ENCODE results near the gene ECT2. TPM values are rescaled to one million over a fixed set of nuclear protein-coding genes. Genes with fewer than 3 reads are reported as not detected.

ECT2 gene
- polyA plus RNA-seq, 1 donor from 2014 or later, result 6.3 TPM

GRCh38 chr3:172776049-172776717, 25.7 kb downstream of the ECT2 start:
- TF ChIP-seq RAD21 (conservative IDR thresholded peaks at IDR 0.05) (no peak), EP300 (conservative IDR thresholded peaks at IDR 0.05; ENCODE audit: poor library complexity, severe bottlenecking) (no peak), SMC3 (conservative IDR thresholded peaks at IDR 0.05; ENCODE audit: poor library complexity) (no peak), TAF1 (IDR thresholded peaks at IDR 0.05; ENCODE audit: low read depth) (no peak), POLR2AphosphoS5 (IDR thresholded peaks at IDR 0.05) (no peak), REST (IDR thresholded peaks at IDR 0.05; ENCODE audit: borderline replicate concordance) (no peak), MXI1 (conservative IDR thresholded peaks at IDR 0.05; ENCODE audit: poor library complexity, severe bottlenecking) (no peak), EZH2 (IDR thresholded peaks at IDR 0.05; ENCODE audit: borderline replicate concordance, insufficient read depth, low read length, poor library complexity, severe bottlenecking) (no peak)
- TF ChIP-seq, protein P1, sequence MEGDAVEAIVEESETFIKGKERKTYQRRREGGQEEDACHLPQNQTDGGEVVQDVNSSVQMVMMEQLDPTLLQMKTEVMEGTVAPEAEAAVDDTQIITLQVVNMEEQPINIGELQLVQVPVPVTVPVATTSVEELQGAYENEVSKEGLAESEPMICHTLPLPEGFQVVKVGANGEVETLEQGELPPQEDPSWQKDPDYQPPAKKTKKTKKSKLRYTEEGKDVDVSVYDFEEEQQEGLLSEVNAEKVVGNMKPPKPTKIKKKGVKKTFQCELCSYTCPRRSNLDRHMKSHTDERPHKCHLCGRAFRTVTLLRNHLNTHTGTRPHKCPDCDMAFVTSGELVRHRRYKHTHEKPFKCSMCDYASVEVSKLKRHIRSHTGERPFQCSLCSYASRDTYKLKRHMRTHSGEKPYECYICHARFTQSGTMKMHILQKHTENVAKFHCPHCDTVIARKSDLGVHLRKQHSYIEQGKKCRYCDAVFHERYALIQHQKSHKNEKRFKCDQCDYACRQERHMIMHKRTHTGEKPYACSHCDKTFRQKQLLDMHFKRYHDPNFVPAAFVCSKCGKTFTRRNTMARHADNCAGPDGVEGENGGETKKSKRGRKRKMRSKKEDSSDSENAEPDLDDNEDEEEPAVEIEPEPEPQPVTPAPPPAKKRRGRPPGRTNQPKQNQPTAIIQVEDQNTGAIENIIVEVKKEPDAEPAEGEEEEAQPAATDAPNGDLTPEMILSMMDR (IDR thresholded peaks at IDR 0.05; ENCODE audit: poor library complexity, severe bottlenecking), result no peak
- Histone ChIP-seq H4K20me1 (ENCODE audit: insufficient read depth) (no peaks in the 10 kb centered on the region), H3K4me3 (ENCODE audit: low read length) (no peak overlapping the region), H3K27me3 (ENCODE audit: insufficient read depth, low read depth, low read length) (no peaks in the 10 kb centered on the region), H3F3A (ENCODE audit: insufficient read depth, low read length, poor library complexity, severe bottlenecking) (no peaks in the 10 kb centered on the region), H2AFZ (ENCODE audit: low read depth, low read length) (no peak overlapping the region), H3K36me3 (ENCODE audit: insufficient read depth, low read length) (no peaks in the 10 kb centered on the region), H3K79me2 (replicated peaks; ENCODE audit: insufficient read depth, low read length) (no peaks in the 10 kb centered on the region), H3K9me3 (ENCODE audit: low read length) (no peaks in the 10 kb centered on the region), H3K9ac (ENCODE audit: low read length) (no peak overlapping the region), H3K27ac (ENCODE audit: low read length) (no peak overlapping the region), H3K9me2 (ENCODE audit: insufficient read depth, low read length) (no peaks in the 10 kb centered on the region), H3K4me2 (ENCODE audit: low read length) (no peak overlapping the region)

DNA sequence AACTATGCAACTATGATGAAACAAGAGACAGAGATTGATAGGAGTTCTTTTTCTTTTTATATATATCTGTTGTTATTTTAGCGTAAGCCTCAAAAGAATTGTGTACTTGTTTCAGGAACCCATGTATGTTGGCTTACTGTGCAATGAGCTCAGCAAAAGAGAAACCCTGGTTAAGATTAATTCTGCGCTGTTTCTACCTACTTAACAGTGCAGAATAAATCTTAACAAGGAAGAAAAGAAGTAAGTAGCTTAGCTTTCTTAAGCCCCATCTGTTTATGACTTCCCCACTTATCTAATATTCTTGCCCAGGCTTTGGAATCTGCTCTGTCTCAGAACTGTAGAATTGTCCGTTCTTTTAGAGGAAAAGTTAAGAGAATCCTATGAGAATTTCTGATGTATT, 27.4 kb downstream of the ECT2 start:
- Histone ChIP-seq H3K27ac (ENCODE audit: low read length) (no peak overlapping the region), H3K9me2 (ENCODE audit: insufficient read depth, low read length) (no peaks in the 10 kb centered on the region), H3K36me3 (ENCODE audit: insufficient read depth, low read length) (no peaks in the 10 kb centered on the region), H3K9ac (ENCODE audit: low read length) (no peak overlapping the region), H4K20me1 (ENCODE audit: insufficient read depth) (no peaks in the 10 kb centered on the region), H3K27me3 (ENCODE audit: insufficient read depth, low read depth, low read length) (no peaks in the 10 kb centered on the region), H3K4me2 (ENCODE audit: low read length) (no peak overlapping the region), H3K9me3 (ENCODE audit: low read length) (no peaks in the 10 kb centered on the region), H3K4me3 (ENCODE audit: low read length) (no peak overlapping the region), H2AFZ (ENCODE audit: low read depth, low read length) (no peak overlapping the region), H3F3A (ENCODE audit: insufficient read depth, low read length, poor library complexity, severe bottlenecking) (no peaks in the 10 kb centered on the region), H3K79me2 (replicated peaks; ENCODE audit: insufficient read depth, low read length) (no peaks in the 10 kb centered on the region)
- TF ChIP-seq EP300 (conservative IDR thresholded peaks at IDR 0.05; ENCODE audit: poor library complexity, severe bottlenecking) (no peak), POLR2AphosphoS5 (IDR thresholded peaks at IDR 0.05) (no peak), MXI1 (conservative IDR thresholded peaks at IDR 0.05; ENCODE audit: poor library complexity, severe bottlenecking) (no peak), RAD21 (conservative IDR thresholded peaks at IDR 0.05) (no peak), REST (IDR thresholded peaks at IDR 0.05; ENCODE audit: borderline replicate concordance) (no peak), SMC3 (conservative IDR thresholded peaks at IDR 0.05; ENCODE audit: poor library complexity) (no peak), EZH2 (IDR thresholded peaks at IDR 0.05; ENCODE audit: borderline replicate concordance, insufficient read depth, low read length, poor library complexity, severe bottlenecking) (no peak), TAF1 (IDR thresholded peaks at IDR 0.05; ENCODE audit: low read depth) (no peak)
- TF ChIP-seq, protein P1 (IDR thresholded peaks at IDR 0.05; ENCODE audit: poor library complexity, severe bottlenecking), result no peak
